HEK293 (cell line): Measurements from ENCODE around the gene LASP1.

ENCODE experiments used
- GLI2 ChIP-seq: fragments of 450-650 bp; formaldehyde crosslinking; IDR thresholded peaks from 2 replicates; pipeline ENCODE4; 2017; ENCODE audit warnings: missing biosample characterization, missing genetic modification characterization, low read depth, borderline replicate concordance
- GLIS2 ChIP-seq: fragments of 450-650 bp; formaldehyde crosslinking; IDR thresholded peaks from 2 replicates; pipeline ENCODE4 v1.5.1; 2016; ENCODE audit warnings: missing biosample characterization, missing genetic modification characterization
- HOXA7 ChIP-seq: sonication (generic); formaldehyde crosslinking; IDR thresholded peaks from 2 replicates; pipeline ENCODE4 v1.8.1; 2022; ENCODE audit warnings: missing genetic modification reagents, borderline replicate concordance
- HOXC10 ChIP-seq: sonication (generic); formaldehyde crosslinking; IDR thresholded peaks from 2 replicates; pipeline ENCODE4 v1.8.1; 2023; ENCODE audit warnings: mild to moderate bottlenecking, missing genetic modification reagents
- KLF7 ChIP-seq: fragments of 450-650 bp; formaldehyde crosslinking; IDR thresholded peaks from 2 replicates; pipeline ENCODE4 v1.5.1; 2016; ENCODE audit warnings: missing biosample characterization, missing genetic modification characterization, borderline replicate concordance
- MZF1 ChIP-seq: fragments of 450-650 bp; formaldehyde crosslinking; IDR thresholded peaks from 2 replicates; pipeline ENCODE4 v1.5.1; 2017; ENCODE audit warnings: missing biosample characterization, missing genetic modification characterization, borderline replicate concordance
- REPIN1 ChIP-seq: fragments of 450-650 bp; formaldehyde crosslinking; IDR thresholded peaks from 2 replicates; pipeline ENCODE4 v1.5.1; 2017; ENCODE audit warnings: missing biosample characterization, missing genetic modification characterization, low read depth
- SP2 ChIP-seq: fragments of 450-650 bp; formaldehyde crosslinking; IDR thresholded peaks from 2 replicates; pipeline ENCODE4 v1.5.1; 2016; ENCODE audit warnings: missing biosample characterization, missing genetic modification characterization
- SP3 ChIP-seq: fragments of 450-650 bp; formaldehyde crosslinking; IDR thresholded peaks from 2 replicates; pipeline ENCODE4 v1.5.1; 2016; ENCODE audit warnings: missing biosample characterization, missing genetic modification characterization
- TCF7L2 ChIP-seq: IDR thresholded peaks from 2 replicates; pipeline ENCODE4 v1.6.1; 2011; ENCODE audit warnings: low read depth, mild to moderate bottlenecking, inconsistent platforms, low read length, moderate library complexity, borderline replicate concordance
- ZFP3 ChIP-seq: fragments of 450-650 bp; formaldehyde crosslinking; IDR thresholded peaks from 2 replicates; pipeline ENCODE4 v1.5.1; 2016; ENCODE audit warnings: low read depth, missing biosample characterization, missing genetic modification characterization
- ZNF133 ChIP-seq: fragments of 450-650 bp; formaldehyde crosslinking; IDR thresholded peaks from 2 replicates; pipeline ENCODE4 v1.5.1; 2016; ENCODE audit warnings: missing biosample characterization, missing genetic modification characterization
- ZNF169 ChIP-seq: fragments of 450-650 bp; formaldehyde crosslinking; IDR thresholded peaks from 2 replicates; pipeline ENCODE4 v1.5.1; 2016; ENCODE audit warnings: missing biosample characterization, missing genetic modification characterization
- ZNF23 ChIP-seq: fragments of 450-650 bp; formaldehyde crosslinking; IDR thresholded peaks from 2 replicates; pipeline ENCODE4 v1.5.1; 2016; ENCODE audit warnings: missing biosample characterization, missing genetic modification characterization, borderline replicate concordance
- ZNF248 ChIP-seq: fragments of 450-650 bp; formaldehyde crosslinking; IDR thresholded peaks from 2 replicates; pipeline ENCODE4 v1.5.1; 2017; ENCODE audit warnings: missing biosample characterization, missing genetic modification characterization
- ZNF274 ChIP-seq, 2 experiments: fragments of 200-500 bp in 1 of 2; fragments of 450-650 bp in 1 of 2; sonication (Bioruptor generic) in 1 of 2; formaldehyde crosslinking in 1 of 2; IDR thresholded peaks; 2 replicates each; pipeline versions ENCODE4 v1.5.1 to v1.6.1; 2014 to 2016; ENCODE audit warnings: borderline replicate concordance in 1 of 2, inconsistent platforms in 1 of 2, low read length in 1 of 2, missing biosample characterization in 1 of 2, missing genetic modification characterization in 1 of 2
- ZNF292 ChIP-seq: fragments of 450-650 bp; formaldehyde crosslinking; IDR thresholded peaks from 2 replicates; pipeline ENCODE4 v1.5.1; 2016; ENCODE audit warnings: low read depth, missing biosample characterization, missing genetic modification characterization, borderline replicate concordance
- ZNF366 ChIP-seq: fragments of 450-650 bp; formaldehyde crosslinking; conservative IDR thresholded peaks from 2 replicates; pipeline ENCODE4 v1.5.1; 2016; ENCODE audit warnings: missing biosample characterization, missing genetic modification characterization
- ZNF391 ChIP-seq: fragments of 450-650 bp; formaldehyde crosslinking; IDR thresholded peaks from 2 replicates; pipeline ENCODE4 v1.5.1; 2016; ENCODE audit warnings: low read depth, missing biosample characterization, missing genetic modification characterization, borderline replicate concordance
- ZNF394 ChIP-seq: fragments of 450-650 bp; formaldehyde crosslinking; IDR thresholded peaks from 2 replicates; pipeline ENCODE4 v1.5.1; 2016; ENCODE audit warnings: missing biosample characterization, missing genetic modification characterization, mild to moderate bottlenecking, moderate library complexity, borderline replicate concordance
- ZNF433 ChIP-seq: fragments of 450-650 bp; formaldehyde crosslinking; IDR thresholded peaks from 2 replicates; pipeline ENCODE4 v1.5.1; 2016; ENCODE audit warnings: missing biosample characterization, missing genetic modification characterization, low read depth
- ZNF529 ChIP-seq: fragments of 450-650 bp; formaldehyde crosslinking; IDR thresholded peaks from 2 replicates; pipeline ENCODE4 v1.5.1; 2017; ENCODE audit warnings: missing genetic modification characterization, missing biosample characterization; ENCODE audit not compliant: insufficient replicate concordance
- ZNF626 ChIP-seq: fragments of 450-650 bp; sonication (Bioruptor Pico); formaldehyde crosslinking; IDR thresholded peaks from 2 replicates; pipeline ENCODE4 v1.5.1; 2018; ENCODE audit warnings: missing biosample characterization, missing genetic modification characterization, inconsistent platforms
- ZNF664 ChIP-seq: fragments of 450-650 bp; formaldehyde crosslinking; IDR thresholded peaks from 2 replicates; pipeline ENCODE4 v1.5.1; 2016; ENCODE audit warnings: missing biosample characterization, missing genetic modification characterization
- ZNF837 ChIP-seq: fragments of 450-650 bp; formaldehyde crosslinking; IDR thresholded peaks from 2 replicates; pipeline ENCODE4 v1.5.1; 2016; ENCODE audit warnings: missing biosample characterization, missing genetic modification characterization
- ZSCAN30 ChIP-seq: fragments of 450-650 bp; IDR thresholded peaks from 2 replicates; pipeline ENCODE4 v1.5.1; 2018; ENCODE audit warnings: missing biosample characterization, mild to moderate bottlenecking, missing genetic modification characterization, moderate library complexity
- TF ChIP-seq, protein P1 (sequence below): fragments of 450-650 bp; IDR thresholded peaks from 2 replicates; pipeline ENCODE4 v1.5.1; 2018; ENCODE audit warnings: missing biosample characterization, missing genetic modification characterization
- TF ChIP-seq, protein P2 (sequence below): fragments of 450-650 bp; formaldehyde crosslinking; IDR thresholded peaks from 2 replicates; pipeline ENCODE4 v1.5.1; 2016; ENCODE audit warnings: missing biosample characterization, missing genetic modification characterization
- TF ChIP-seq, protein P3 (sequence below): fragments of 450-650 bp; formaldehyde crosslinking; IDR thresholded peaks from 2 replicates; pipeline ENCODE4 v1.5.1; 2016; ENCODE audit warnings: missing biosample characterization, missing genetic modification characterization
- TF ChIP-seq, protein P4 (sequence below): sonication (generic); formaldehyde crosslinking; IDR thresholded peaks from 2 replicates; pipeline ENCODE4 v1.8.1; 2022; ENCODE audit warnings: mild to moderate bottlenecking, moderate library complexity, missing genetic modification reagents
- TF ChIP-seq, protein P5 (sequence below): fragments of 450-650 bp; formaldehyde crosslinking; IDR thresholded peaks from 2 replicates; pipeline ENCODE4 v1.5.1; 2017; ENCODE audit warnings: missing biosample characterization, missing genetic modification characterization

Gene LASP1

DNA sequence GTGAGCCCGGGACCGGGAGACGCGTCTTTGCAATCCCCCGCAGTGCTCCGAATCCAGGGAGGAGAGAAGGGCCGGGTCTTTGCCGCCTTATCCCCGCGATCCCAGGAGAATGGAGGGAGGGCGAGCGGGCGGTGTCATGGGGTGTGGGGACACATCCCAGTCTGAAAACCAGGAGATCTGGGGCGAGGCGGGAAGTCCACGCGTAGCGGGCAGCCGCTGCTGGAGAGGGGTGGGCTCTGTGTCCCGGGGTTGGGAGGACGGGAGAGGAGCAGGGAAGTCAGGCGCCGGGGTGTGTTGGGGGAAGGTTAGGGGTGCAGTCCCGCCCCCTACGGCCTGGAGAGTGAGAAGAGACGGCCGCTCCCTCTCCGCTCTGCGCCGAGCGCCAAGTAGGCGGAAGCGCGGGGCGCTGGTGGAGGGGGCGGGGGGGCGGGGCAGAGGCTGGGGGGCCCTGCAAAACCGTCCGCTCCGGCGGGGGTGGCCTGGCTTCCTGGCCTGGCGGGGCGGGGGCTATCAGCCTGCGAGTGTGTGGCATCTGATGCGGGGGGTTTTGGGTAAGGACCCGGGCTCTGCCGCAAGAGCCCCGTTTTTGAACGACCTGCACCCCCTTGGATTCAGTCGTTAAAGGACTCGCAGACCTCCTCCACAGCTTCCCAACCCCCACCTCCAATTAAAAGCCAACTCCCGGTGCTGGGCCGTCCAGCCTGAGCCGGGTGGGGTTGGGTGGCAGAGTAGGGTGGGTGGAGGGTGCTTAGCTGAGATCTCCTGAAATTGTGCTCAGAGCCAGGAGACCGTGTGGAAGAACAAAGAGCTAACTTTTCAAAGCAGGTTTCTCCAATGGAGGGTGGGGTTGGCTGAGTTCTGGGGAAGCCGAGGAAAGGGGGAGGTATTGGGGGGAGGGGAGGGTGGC is 654 bp downstream of the LASP1 start (continued):
- peak; percentile 78 for TF ChIP-seq SP3 (tag by site-specific recombination)
- no peak for TF ChIP-seq TCF7L2
- TF ChIP-seq ZNF366 (tag by site-specific recombination) = peak; percentile 94
- TF ChIP-seq ZNF529 (tag by site-specific recombination) = no peak
- TF ChIP-seq HOXC10 (CRISPR knock-in tag) = no peak
- no peak for TF ChIP-seq GLI2 (tag by site-specific recombination)
- peak; percentile 85 for TF ChIP-seq GLIS2 (tag by site-specific recombination)
- 0 out of 2 replicates have a peak, but pooled peaks have one; percentile 13 for TF ChIP-seq ZSCAN30 (tag by site-specific recombination)
- no peak for TF ChIP-seq ZNF433 (tag by site-specific recombination)
- TF ChIP-seq ZNF664 (tag by site-specific recombination) = no peak
- TF ChIP-seq, protein P1, sequence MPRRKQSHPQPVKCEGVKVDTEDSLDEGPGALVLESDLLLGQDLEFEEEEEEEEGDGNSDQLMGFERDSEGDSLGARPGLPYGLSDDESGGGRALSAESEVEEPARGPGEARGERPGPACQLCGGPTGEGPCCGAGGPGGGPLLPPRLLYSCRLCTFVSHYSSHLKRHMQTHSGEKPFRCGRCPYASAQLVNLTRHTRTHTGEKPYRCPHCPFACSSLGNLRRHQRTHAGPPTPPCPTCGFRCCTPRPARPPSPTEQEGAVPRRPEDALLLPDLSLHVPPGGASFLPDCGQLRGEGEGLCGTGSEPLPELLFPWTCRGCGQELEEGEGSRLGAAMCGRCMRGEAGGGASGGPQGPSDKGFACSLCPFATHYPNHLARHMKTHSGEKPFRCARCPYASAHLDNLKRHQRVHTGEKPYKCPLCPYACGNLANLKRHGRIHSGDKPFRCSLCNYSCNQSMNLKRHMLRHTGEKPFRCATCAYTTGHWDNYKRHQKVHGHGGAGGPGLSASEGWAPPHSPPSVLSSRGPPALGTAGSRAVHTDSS = no peak
- no peak for TF ChIP-seq ZNF292
- peak; percentile 80 for TF ChIP-seq SP2
- TF ChIP-seq HOXA7 = no peak
- TF ChIP-seq ZNF133 = no peak
- TF ChIP-seq ZNF248 = no peak
- TF ChIP-seq ZNF169 (tag by site-specific recombination) = no peak
- TF ChIP-seq ZFP3 (tag by site-specific recombination) = no peak
- no peak; the same call in 1 of the 2 replicates for TF ChIP-seq MZF1 (tag by site-specific recombination)
- TF ChIP-seq REPIN1 (tag by site-specific recombination) = no peak
- no peak for TF ChIP-seq ZNF837 (tag by site-specific recombination)
- TF ChIP-seq KLF7 = 0 out of 2 replicates have a peak, but pooled peaks have one; percentile 32
- TF ChIP-seq, protein P2, sequence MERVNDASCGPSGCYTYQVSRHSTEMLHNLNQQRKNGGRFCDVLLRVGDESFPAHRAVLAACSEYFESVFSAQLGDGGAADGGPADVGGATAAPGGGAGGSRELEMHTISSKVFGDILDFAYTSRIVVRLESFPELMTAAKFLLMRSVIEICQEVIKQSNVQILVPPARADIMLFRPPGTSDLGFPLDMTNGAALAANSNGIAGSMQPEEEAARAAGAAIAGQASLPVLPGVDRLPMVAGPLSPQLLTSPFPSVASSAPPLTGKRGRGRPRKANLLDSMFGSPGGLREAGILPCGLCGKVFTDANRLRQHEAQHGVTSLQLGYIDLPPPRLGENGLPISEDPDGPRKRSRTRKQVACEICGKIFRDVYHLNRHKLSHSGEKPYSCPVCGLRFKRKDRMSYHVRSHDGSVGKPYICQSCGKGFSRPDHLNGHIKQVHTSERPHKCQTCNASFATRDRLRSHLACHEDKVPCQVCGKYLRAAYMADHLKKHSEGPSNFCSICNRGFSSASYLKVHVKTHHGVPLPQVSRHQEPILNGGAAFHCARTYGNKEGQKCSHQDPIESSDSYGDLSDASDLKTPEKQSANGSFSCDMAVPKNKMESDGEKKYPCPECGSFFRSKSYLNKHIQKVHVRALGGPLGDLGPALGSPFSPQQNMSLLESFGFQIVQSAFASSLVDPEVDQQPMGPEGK (tag by site-specific recombination) = peak; percentile 89
- TF ChIP-seq ZNF626 = no peak
- TF ChIP-seq, protein P3, sequence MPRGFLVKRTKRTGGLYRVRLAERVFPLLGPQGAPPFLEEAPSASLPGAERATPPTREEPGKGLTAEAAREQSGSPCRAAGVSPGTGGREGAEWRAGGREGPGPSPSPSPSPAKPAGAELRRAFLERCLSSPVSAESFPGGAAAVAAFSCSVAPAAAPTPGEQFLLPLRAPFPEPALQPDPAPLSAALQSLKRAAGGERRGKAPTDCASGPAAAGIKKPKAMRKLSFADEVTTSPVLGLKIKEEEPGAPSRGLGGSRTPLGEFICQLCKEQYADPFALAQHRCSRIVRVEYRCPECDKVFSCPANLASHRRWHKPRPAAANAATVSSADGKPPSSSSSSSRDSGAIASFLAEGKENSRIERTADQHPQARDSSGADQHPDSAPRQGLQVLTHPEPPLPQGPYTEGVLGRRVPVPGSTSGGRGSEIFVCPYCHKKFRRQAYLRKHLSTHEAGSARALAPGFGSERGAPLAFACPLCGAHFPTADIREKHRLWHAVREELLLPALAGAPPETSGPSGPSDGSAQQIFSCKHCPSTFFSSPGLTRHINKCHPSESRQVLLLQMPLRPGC = no peak
- TF ChIP-seq ZNF394 (tag by site-specific recombination) = peak; percentile 54; the same call in 1 of the 2 replicates
- TF ChIP-seq ZNF23 (tag by site-specific recombination) = no peak
- TF ChIP-seq, protein P4, sequence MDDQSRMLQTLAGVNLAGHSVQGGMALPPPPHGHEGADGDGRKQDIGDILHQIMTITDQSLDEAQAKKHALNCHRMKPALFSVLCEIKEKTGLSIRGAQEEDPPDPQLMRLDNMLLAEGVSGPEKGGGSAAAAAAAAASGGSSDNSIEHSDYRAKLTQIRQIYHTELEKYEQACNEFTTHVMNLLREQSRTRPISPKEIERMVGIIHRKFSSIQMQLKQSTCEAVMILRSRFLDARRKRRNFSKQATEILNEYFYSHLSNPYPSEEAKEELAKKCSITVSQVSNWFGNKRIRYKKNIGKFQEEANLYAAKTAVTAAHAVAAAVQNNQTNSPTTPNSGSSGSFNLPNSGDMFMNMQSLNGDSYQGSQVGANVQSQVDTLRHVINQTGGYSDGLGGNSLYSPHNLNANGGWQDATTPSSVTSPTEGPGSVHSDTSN = no peak
- no peak for TF ChIP-seq ZNF274 (IDR thresholded peaks at IDR 0.05; ENCODE audit: low read length)
- no peak for TF ChIP-seq ZNF274 (tag by site-specific recombination; IDR thresholded peaks at IDR 0.05; ENCODE audit: borderline replicate concordance)
- no peak; the same call in 1 of the 2 replicates for TF ChIP-seq ZNF391 (tag by site-specific recombination)
- TF ChIP-seq, protein P5, sequence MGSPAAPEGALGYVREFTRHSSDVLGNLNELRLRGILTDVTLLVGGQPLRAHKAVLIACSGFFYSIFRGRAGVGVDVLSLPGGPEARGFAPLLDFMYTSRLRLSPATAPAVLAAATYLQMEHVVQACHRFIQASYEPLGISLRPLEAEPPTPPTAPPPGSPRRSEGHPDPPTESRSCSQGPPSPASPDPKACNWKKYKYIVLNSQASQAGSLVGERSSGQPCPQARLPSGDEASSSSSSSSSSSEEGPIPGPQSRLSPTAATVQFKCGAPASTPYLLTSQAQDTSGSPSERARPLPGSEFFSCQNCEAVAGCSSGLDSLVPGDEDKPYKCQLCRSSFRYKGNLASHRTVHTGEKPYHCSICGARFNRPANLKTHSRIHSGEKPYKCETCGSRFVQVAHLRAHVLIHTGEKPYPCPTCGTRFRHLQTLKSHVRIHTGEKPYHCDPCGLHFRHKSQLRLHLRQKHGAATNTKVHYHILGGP = no peak
